Tibial artery (tissue), 4 donors: ENCODE data around the gene ITGAE.
"Not testable (repeated sequence)": the region's sequence is repeated elsewhere in the genome, so short reads cannot be mapped to it uniquely, and the experiment has no call there.

Source experiments
- DNase-seq, 2 donors: peaks; one replicate each; pipeline ENCODE4 v3.0.0-alpha.2; 2019
- H3K27ac ChIP-seq, 2 donors: fragments of 200-600 bp; sonication (generic) in 1 of 2; 1 replicate in 1 of 2; 2 replicates in 1 of 2; pipeline ENCODE4 v1.5.1; 2018 to 2019; ENCODE audit warnings: mild to moderate bottlenecking in 1 of 2
- H3K27me3 ChIP-seq, 2 donors: fragments of 200-600 bp; sonication (generic) in 1 of 2; one replicate each; pipeline versions ENCODE4 v1.5.1 to v1.6.0; 2016 to 2019
- H3K36me3 ChIP-seq, 3 donors: fragments of 200-600 bp; sonication (generic) in 2 of 3; one replicate each; pipeline ENCODE4 v1.5.1; 2016 to 2019; ENCODE audit warnings: mild to moderate bottlenecking in 2 of 3
- H3K4me1 ChIP-seq, 4 donors: fragments of 200-600 bp; sonication (generic) in 2 of 4; 1 replicate in 3 of 4; 2 replicates in 1 of 4; pipeline ENCODE4 v1.5.1; 2016 to 2019
- H3K4me3 ChIP-seq, 2 donors: fragments of 200-600 bp; sonication (generic) in 1 of 2; 1 replicate in 1 of 2; 2 replicates in 1 of 2; pipeline ENCODE4 v1.5.1; 2018 to 2019; ENCODE audit warnings: mild to moderate bottlenecking in 2 of 2
- H3K9me3 ChIP-seq, 3 donors: fragments of 200-600 bp; sonication (generic) in 1 of 3; one replicate each; pipeline ENCODE4 v1.5.1; 2016 to 2019
- intact Hi-C: fragments of 100-400 bp; cut with DNase I; formaldehyde crosslinking; loops from one replicate; pipeline ENCODE4 v1.15.0; 2023; ENCODE audit warnings: low total_unique reads
- TF ChIP-seq, protein P1 (sequence below), 2 experiments: fragments of 200-600 bp in 1 of 2; fragments of 450-650 bp in 1 of 2; IDR thresholded peaks; one replicate each; pipeline ENCODE4 v1.5.1; 2017 to 2019; ENCODE audit warnings: antibody characterized with exemption in 2 of 2, mild to moderate bottlenecking in 1 of 2, moderate library complexity in 1 of 2

The ITGAE gene

DNA sequence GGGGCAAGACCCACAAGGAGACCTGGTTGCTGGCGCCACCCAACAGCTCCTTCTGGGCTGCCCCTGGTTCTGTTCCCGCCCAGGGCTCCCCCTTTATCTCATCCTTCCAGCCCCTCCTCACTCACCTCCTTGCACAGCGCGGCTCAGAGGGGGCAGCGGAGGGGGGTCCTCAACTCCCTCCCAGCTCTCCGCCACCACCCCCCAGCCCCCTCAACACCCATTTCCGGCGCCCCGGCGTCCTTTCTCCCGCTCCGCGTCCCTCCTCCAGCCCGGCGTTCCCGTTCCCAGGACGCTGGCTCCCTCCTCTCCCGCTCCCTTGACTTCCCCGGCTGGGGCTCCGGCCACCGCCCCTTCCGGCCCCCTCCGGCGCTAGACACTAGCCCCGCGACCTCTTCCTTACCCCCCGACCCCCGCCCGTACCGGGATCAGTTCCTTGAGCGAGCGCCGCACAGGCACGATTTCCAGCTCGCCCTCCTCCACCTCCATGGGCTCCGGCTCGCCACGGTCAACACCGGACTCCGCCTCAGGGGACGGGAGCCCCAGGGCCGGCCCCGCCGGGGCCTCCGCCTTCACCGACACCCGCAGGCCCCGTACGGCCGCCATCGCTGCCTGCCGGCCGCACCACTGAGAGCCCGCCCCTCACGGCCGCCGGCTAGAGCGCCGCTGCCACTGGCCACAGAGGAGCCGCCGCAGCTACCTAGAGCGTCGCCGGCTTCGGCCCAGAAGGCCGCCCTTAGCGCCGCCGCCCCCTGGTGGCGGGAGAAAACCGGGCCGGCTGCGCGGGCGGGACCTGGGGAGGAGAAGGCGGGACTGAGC is 44.8 kb upstream of the ITGAE start, which contains the start of gene NCBP3:
Gene NCBP3, minus strand, starts transcription at position 626 of the 816 bp plus-strand sequence. Its CDS starts 23 bp downstream, at position 603.
- TF ChIP-seq, protein P1, sequence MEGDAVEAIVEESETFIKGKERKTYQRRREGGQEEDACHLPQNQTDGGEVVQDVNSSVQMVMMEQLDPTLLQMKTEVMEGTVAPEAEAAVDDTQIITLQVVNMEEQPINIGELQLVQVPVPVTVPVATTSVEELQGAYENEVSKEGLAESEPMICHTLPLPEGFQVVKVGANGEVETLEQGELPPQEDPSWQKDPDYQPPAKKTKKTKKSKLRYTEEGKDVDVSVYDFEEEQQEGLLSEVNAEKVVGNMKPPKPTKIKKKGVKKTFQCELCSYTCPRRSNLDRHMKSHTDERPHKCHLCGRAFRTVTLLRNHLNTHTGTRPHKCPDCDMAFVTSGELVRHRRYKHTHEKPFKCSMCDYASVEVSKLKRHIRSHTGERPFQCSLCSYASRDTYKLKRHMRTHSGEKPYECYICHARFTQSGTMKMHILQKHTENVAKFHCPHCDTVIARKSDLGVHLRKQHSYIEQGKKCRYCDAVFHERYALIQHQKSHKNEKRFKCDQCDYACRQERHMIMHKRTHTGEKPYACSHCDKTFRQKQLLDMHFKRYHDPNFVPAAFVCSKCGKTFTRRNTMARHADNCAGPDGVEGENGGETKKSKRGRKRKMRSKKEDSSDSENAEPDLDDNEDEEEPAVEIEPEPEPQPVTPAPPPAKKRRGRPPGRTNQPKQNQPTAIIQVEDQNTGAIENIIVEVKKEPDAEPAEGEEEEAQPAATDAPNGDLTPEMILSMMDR (IDR thresholded peaks at IDR 0.05) = peak; percentile 97 to 98
- peak within 1 kb of the TSS; percentile 76 to 92 for H3K4me3 ChIP-seq
- H3K36me3 ChIP-seq = peaks cover 0 to 23% (median 13%) of the 10 kb centered on the region in 3 donors
- peaks cover 0 to 4% of the 10 kb centered on the region in 2 donors for H3K27me3 ChIP-seq
- intact Hi-C loops = loop anchor here (10.0 kb wide), 1 partner anchor 111 kb away; no protein-coding TSS in a partner anchor
- peak; percentile 85 to 93 for DNase-seq
- H3K4me1 ChIP-seq = peaks cover 0 to 25% (median 10%) of the 10 kb centered on the region in 4 donors
- no peaks in the 10 kb centered on the region for H3K9me3 ChIP-seq
- H3K27ac ChIP-seq = peak within 1 kb of the TSS; percentile 87 to 91

DNA sequence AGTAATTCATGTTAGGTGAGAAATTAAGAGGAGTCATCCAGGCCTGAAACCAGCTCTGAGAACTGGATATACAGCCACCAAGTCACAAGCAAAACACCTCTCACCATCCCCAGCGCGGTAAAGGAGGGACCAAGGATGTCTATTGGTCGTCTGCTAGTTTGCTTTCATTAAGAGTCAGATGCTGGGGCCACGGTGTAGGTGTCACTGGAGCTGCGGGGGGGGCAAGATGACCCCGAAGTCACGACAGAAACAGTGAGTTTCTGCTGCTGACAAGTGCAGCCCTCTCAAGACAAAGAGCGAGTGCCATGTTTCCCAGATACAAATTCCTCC is 44.3 kb upstream of the ITGAE start:
- Histone ChIP-seq H3K27me3 (no peaks in the 10 kb centered on the region), H3K27ac (peak overlapping the region; percentile 87 to 91), H3K9me3 (no peaks in the 10 kb centered on the region), H3K36me3 (peaks cover 0 to 29% (median 17%) of the 10 kb centered on the region in 3 donors), H3K4me3 (peak overlapping the region; percentile 76 to 92), H3K4me1 (peaks cover 0 to 25% (median 10%) of the 10 kb centered on the region in 4 donors)
- intact Hi-C loops = loop anchor here (10.0 kb wide), 1 partner anchor 110 kb away; no protein-coding TSS in a partner anchor
- no peak for DNase-seq
- TF ChIP-seq, protein P1 (IDR thresholded peaks at IDR 0.05) = no peak

DNA sequence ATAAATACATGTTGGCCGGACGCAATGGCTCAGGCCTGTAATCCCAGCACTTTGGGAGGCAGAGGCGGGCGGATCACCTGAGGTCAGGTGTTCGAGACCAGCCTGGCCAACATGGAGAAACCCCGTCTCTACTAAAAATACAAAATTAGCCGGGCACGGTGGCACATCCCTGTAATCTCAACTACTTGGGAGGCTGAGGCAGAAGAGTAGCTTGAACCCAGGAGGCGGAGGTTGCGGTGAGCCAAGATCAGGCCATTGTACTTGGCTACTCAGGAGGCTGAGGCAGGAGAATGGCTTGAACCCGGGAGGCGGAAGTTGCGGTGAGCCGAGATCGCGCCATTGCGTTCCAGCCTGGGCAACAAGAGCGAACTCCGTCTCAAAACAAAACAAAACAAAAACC is 43.6 kb upstream of the ITGAE start:
- H3K9me3 ChIP-seq, DNase-seq, H3K27ac ChIP-seq, H3K27me3 ChIP-seq: not testable (repeated sequence)
- intact Hi-C loops = loop anchor here (5.0 to 10.0 kb wide), 2 partner anchors 110 to 688 kb away; no protein-coding TSS in a partner anchor
- Histone ChIP-seq H3K4me1 (peaks cover 0 to 25% (median 10%) of the 10 kb centered on the region in 4 donors), H3K36me3 (peaks cover 6 to 36% (median 24%) of the 10 kb centered on the region in 3 donors), H3K4me3 (peak overlapping the region in 1 of 2 donors; percentile 76)

DNA sequence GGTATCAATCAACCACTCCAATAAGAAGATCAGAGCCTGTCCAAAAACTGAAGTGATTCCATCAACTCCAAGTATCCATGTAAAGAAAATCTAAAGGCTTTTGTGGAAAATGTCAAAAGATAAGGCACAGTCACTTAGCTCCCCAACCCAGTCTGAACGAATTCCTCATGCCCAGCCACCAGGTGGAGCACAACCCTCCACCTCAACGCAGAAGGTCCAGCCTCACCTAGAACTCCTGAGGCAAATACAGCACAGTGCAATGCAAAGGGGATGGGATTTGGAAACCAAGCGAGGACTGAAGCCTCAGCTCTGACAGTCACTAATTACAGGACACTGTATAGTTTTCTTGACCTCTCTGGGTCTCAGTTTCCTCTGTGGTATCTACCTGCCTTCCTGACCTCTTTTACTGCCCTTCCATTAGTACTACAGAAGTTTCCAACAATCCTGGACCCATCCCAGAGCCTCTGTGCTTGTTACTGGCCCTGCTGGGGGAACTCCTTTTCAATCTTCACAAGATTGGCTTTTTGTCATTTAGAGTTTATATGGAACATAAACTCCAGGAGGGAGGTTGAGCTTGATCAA is 43.0 kb upstream of the ITGAE start:
- H3K36me3 ChIP-seq = peaks cover 10 to 41% (median 28%) of the 10 kb centered on the region in 3 donors
- peaks cover 0 to 25% (median 10%) of the 10 kb centered on the region in 4 donors for H3K4me1 ChIP-seq
- no peaks in the 10 kb centered on the region for H3K27me3 ChIP-seq
- intact Hi-C loops = loop anchor here (5.0 to 10.0 kb wide), 2 partner anchors 109 to 688 kb away; no protein-coding TSS in a partner anchor
- no peak for DNase-seq
- no peak overlapping the region for H3K27ac ChIP-seq
- TF ChIP-seq, protein P1 (IDR thresholded peaks at IDR 0.05) = peak in 1 of 2 experiments; percentile 21
- H3K4me3 ChIP-seq = no peak overlapping the region
- H3K9me3 ChIP-seq = no peaks in the 10 kb centered on the region

DNA sequence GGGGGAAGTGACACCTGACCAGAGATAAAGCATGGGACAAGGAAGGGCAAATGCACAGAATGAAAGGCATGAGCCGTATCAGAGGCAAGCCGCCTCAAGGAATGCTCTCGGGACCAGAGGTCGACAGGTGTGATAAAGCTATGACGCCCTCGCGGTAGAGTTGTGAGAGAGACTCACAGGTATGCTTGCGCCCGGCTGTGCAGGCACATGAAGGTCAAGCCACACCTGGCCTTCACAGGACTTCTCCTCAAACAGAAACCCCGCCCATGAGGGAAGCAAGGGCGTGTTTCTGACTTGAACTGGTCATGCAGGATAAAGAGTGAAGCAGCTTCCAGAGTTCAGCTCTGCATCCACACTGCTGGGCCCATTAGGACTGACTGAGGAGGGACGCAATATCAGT is 37.2 kb upstream of the ITGAE start:
- Histone ChIP-seq H3K27me3 (no peaks in the 10 kb centered on the region), H3K4me1 (peaks cover 0 to 19% (median 11%) of the 10 kb centered on the region in 4 donors), H3K36me3 (peaks cover 31 to 91% (median 54%) of the 10 kb centered on the region in 3 donors), H3K4me3 (no peak overlapping the region), H3K27ac (no peak overlapping the region), H3K9me3 (no peaks in the 10 kb centered on the region)
- TF ChIP-seq, protein P1 (IDR thresholded peaks at IDR 0.05) = no peak
- intact Hi-C loops = no loop called here
- DNase-seq = no peak
